Renal pelvis (tissue), 12 donors: ENCODE results near the gene SLC7A6OS. TPM values are rescaled to one million over a fixed set of nuclear protein-coding genes. Genes with fewer than 3 reads are reported as not detected.

Source experiments
- DNase-seq: peaks from one replicate; pipeline ENCODE4 v3.0.0-alpha.2; 2013
- long read RNA-seq, 16 experiments: transcript quantifications; one replicate each; lab custom pipeline, GENCODE V29; 2026
- polyA plus RNA-seq, 3 donors: library from polyadenylated mRNA; unstranded; fragments of 120-200 nt; gene quantifications; one replicate each; pipeline ENCODE4 v1.2.1, GENCODE V29; 2013; ENCODE audit not compliant: insufficient read length in 3 of 3

The SLC7A6OS gene
- polyA plus RNA-seq, result 10 to 100 TPM; 22.3 to 25.4 (median 24.7) TPM
- long read RNA-seq, donor 1, full-length matches to known transcripts, result 5 of 5 reads
- long read RNA-seq, donor 1, partial matches to known transcripts, result 0 of 5 reads
- long read RNA-seq, donor 1, other reads (novel, unspliced or antisense), result 0 of 5 reads
- long read RNA-seq, donor 2, full-length matches to known transcripts, result 3 of 3 reads
- long read RNA-seq, donor 2, partial matches to known transcripts, result 0 of 3 reads
- long read RNA-seq, donor 2, other reads (novel, unspliced or antisense), result 0 of 3 reads
- long read RNA-seq, donor 3, full-length matches to known transcripts, result 5 of 27 reads
- long read RNA-seq, donor 3, partial matches to known transcripts, result 22 of 27 reads
- long read RNA-seq, donor 3, other reads (novel, unspliced or antisense), result 0 of 27 reads
- long read RNA-seq, donor 4, full-length matches to known transcripts, result 5 of 5 reads
- long read RNA-seq, donor 4, partial matches to known transcripts, result 0 of 5 reads
- long read RNA-seq, donor 4, other reads (novel, unspliced or antisense), result 0 of 5 reads
- long read RNA-seq, donor 5, full-length matches to known transcripts, result 1 of 1 reads
- long read RNA-seq, donor 5, partial matches to known transcripts, result 0 of 1 reads
- long read RNA-seq, donor 5, other reads (novel, unspliced or antisense), result 0 of 1 reads
- long read RNA-seq, donor 6, full-length matches to known transcripts, result 4 of 4 reads
- long read RNA-seq, donor 6, partial matches to known transcripts, result 0 of 4 reads
- long read RNA-seq, donor 6, other reads (novel, unspliced or antisense), result 0 of 4 reads
- long read RNA-seq, donor 7, full-length matches to known transcripts, result 7 of 7 reads
- long read RNA-seq, donor 7, partial matches to known transcripts, result 0 of 7 reads
- long read RNA-seq, donor 7, other reads (novel, unspliced or antisense), result 0 of 7 reads
- long read RNA-seq, donor 8, full-length matches to known transcripts, result 1 of 1 reads
- long read RNA-seq, donor 8, partial matches to known transcripts, result 0 of 1 reads
- long read RNA-seq, donor 8, other reads (novel, unspliced or antisense), result 0 of 1 reads
- long read RNA-seq, donor 9, full-length matches to known transcripts, result 5 of 5 reads
- long read RNA-seq, donor 9, partial matches to known transcripts, result 0 of 5 reads
- long read RNA-seq, donor 9, other reads (novel, unspliced or antisense), result 0 of 5 reads
- long read RNA-seq, donor 10, full-length matches to known transcripts, result 1 of 6 reads
- long read RNA-seq, donor 10, partial matches to known transcripts, result 5 of 6 reads
- long read RNA-seq, donor 10, other reads (novel, unspliced or antisense), result 0 of 6 reads
- long read RNA-seq, donor 11, full-length matches to known transcripts, result 3 of 3 reads
- long read RNA-seq, donor 11, partial matches to known transcripts, result 0 of 3 reads
- long read RNA-seq, donor 11, other reads (novel, unspliced or antisense), result 0 of 3 reads
- long read RNA-seq, donor 12, full-length matches to known transcripts, result 3 of 19 reads
- long read RNA-seq, donor 12, partial matches to known transcripts, result 16 of 19 reads
- long read RNA-seq, donor 12, other reads (novel, unspliced or antisense), result 0 of 19 reads
- long read RNA-seq, donor 13, full-length matches to known transcripts, result 2 of 2 reads
- long read RNA-seq, donor 13, partial matches to known transcripts, result 0 of 2 reads
- long read RNA-seq, donor 13, other reads (novel, unspliced or antisense), result 0 of 2 reads
- long read RNA-seq, donor 14, result 0 reads
- long read RNA-seq, donor 15, result 0 reads
- long read RNA-seq, donor 16, full-length matches to known transcripts, result 4 of 4 reads
- long read RNA-seq, donor 16, partial matches to known transcripts, result 0 of 4 reads
- long read RNA-seq, donor 16, other reads (novel, unspliced or antisense), result 0 of 4 reads

GRCh38 chr16:68310774-68311511 lies at the start of gene SLC7A6OS, which contains the start of gene PRMT7:
Gene SLC7A6OS (minus strand): TSS chr16:68310946. CDS start chr16:68310926, 20 bp downstream.
Gene PRMT7 (plus strand): TSS chr16:68311019. CDS start chr16:68315980, 4,961 bp downstream.
- peak; percentile 92 for DNase-seq

DNA sequence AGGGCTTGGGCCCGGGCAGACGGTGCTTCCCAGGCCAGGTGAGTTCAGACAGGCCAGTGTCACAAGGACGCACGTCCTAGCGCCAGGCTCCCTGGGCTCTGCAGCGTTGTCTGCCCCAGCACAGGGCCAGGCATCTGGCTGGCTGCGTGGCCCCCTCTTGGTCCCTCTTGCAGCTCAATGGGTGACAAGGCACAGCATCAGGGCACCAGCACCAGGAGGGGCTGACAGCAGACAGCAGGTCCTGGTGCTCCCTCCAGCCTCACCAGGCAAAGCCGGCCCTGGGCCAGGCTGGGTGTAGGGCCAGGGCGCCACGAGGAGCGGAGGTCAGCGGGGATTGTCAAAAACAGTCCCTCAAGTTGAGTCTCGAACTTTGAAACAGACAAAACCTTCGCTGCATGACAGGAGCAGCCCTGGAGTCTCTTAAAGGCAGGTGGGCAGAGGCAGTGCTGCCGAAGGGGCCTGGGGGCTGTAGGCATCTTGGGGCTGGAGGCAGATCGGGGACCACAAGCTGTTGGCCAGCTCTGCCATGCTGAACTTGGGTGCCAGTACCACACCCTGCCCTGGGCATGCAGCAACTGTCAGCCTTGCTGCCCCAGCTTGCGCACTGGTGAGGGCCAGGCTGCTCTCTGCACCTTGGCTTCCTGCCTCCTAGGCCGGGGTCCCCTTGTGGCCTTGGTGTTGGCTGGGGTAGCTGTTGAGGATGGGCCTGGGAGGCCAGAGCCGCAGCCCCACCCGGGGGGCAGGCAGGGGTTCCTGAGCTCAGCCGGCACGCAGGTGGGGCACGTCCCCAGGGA lies 48.8 kb upstream of the SLC7A6OS start:
- DNase-seq, result no peak

GRCh38 chr16:68358951-68359350 lies 48.2 kb upstream of the SLC7A6OS start:
- DNase-seq, result no peak

- DNase-seq, result no peak
Observed at GRCh38 chr16:68357923-68358322, 47.2 kb upstream of the SLC7A6OS start.

GRCh38 chr16:68357521-68357922 lies 46.8 kb upstream of the SLC7A6OS start:
- DNase-seq, result no peak

- DNase-seq, result no peak
Observed at GRCh38 chr16:68356919-68357286, 46.2 kb upstream of the SLC7A6OS start.

- DNase-seq, result no peak
Observed at GRCh38 chr16:68356249-68356918, 45.6 kb upstream of the SLC7A6OS start.

DNA sequence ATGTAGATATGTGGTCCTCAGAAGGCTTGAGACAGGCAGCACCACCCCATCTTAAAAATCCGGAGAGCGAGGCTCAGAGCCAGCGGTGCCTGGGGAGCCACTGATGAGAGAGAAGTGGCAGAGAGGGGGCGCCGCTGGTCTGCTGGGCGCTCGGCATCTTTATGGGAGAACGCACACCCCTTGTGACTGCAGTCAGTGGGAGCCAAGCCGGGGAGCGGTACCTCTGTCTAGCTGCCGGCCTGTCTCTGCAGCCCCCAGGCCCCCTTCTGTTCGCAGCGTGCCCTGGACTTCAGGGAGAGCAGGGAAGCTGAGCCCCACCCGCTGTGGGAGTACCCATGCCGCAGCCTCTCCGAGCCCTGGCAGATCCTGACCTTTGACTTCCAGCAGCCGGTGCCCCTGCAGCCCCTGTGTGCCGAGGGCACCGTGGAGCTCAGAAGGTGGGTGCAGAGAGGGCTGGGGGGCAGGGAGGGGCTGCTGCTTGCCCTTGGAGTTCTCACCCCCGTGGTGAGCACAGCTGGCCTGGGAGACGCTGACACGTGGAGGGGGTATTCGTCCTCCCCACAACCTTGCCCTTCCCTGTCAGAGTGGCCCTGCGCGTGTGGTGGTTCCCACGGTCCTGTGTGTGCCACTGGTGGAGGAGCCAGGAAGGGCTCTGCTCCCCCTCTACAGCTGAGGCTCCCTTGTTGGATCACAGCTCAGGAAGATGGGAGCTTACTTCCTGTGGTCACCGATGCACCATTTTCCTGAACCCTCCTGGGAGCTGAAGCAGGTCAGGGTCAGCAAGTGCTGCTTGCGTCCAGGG lies 44.9 kb upstream of the SLC7A6OS start:
- DNase-seq, result no peak

DNA sequence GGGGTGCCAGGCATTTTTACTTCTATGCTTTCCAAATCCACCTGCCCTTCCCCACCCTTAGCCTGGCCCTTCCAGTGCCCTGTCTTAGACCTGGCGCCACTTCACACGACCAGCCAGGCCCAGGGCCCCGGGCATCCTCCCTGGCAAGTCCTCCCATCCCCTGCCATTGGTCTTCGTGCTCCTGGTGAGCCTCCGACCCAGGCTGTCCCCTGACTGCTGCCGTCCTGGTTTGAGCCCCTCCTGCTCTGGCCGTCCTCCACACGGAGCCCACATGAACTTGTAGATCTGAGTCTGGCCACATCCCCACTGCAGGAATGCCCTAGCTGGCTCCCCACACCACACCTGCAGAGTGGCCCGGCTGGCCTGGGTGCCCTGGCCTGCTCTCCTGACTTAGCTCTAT lies 44.1 kb upstream of the SLC7A6OS start:
- DNase-seq, result no peak

DNA sequence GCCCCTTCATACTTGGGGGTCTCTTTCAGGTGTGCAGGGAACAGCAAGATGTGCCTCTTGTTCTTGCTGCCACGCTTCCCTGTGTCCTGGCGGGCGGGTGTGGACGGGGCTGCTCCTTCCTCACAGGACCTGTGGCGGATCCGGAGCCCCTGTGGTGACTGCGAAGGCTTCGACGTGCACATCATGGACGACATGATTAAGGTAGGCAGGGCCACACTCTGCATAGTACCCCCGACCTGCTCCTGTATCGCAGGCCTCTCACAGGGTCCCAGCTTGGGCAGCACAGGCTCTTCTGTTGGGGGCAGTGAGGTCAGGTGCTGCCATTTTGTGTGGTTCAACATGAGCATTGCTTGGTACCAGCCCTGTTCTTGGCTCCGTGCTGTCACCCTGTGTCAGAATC lies 42.6 kb upstream of the SLC7A6OS start:
- no peak for DNase-seq

DNA sequence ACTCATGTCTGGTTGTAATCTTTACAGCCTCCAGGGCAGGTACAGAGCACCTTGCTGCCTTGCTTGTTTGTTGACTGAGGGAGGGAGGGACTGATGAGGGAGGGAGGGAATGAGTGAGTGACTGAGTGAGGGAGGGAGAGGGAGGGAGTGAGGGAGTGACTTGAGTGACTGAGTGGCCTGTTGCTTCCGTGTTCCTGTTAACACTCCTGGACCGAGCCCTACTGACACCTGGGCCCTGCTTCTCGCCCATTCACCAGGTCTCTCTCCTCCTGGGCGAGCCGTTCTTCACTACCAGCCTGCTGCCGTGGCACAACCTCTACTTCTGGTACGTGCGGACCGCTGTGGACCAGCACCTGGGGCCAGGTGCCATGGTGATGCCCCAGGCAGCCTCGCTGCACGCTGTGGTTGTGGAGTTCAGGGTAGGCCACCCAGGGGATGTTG lies 41.3 kb upstream of the SLC7A6OS start:
- DNase-seq, result no peak

DNA sequence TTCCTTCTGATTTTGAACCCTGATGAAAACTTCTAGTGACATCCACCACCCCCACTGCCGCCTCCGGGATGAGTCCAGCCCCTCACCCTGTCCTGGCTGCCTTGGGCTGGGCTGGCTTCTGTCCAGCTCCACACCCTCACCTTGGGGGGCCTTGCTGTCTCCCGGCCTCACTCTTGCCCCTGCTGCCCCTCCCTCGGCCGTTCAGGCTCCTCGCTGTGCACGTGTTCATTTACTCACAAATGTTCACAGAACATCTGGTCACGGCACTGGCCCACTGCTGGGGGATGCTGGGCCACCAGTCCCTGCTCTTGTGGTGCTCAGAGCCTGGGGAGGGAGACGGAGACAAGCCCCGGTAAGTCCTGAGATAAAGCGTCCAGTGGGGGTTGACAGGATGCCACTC lies 40.7 kb upstream of the SLC7A6OS start:
- DNase-seq, result no peak

- no peak for DNase-seq
Observed at GRCh38 chr16:68350813-68351350, 40.1 kb upstream of the SLC7A6OS start.

DNA sequence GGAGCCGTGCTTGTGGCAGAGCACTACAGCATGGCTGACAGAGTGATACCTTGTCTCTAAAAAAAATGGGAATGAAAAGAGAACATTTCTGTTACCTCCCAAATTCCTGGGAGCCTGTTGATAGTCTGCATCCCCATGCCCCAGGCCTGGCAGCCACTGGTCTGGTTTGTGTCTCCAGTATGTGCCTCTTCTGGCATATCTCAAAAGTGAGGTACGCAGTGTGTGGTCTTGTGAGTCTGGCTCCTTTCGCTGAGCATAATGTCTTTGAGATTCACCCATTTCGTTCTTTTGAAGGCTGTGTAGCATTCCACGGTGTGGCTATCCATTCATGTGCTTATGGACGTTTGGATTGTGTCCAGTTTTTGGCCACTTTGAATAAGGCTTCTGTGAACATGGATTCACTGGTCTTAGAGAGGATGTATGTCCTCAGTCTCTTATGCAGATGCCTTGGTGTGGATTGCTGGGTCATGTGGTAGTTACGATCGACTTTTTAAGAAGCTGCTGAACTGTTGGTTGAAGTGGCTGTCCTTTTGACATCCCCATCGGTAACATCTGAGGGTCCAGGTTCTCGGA lies 39.2 kb upstream of the SLC7A6OS start:
- no peak for DNase-seq

DNA sequence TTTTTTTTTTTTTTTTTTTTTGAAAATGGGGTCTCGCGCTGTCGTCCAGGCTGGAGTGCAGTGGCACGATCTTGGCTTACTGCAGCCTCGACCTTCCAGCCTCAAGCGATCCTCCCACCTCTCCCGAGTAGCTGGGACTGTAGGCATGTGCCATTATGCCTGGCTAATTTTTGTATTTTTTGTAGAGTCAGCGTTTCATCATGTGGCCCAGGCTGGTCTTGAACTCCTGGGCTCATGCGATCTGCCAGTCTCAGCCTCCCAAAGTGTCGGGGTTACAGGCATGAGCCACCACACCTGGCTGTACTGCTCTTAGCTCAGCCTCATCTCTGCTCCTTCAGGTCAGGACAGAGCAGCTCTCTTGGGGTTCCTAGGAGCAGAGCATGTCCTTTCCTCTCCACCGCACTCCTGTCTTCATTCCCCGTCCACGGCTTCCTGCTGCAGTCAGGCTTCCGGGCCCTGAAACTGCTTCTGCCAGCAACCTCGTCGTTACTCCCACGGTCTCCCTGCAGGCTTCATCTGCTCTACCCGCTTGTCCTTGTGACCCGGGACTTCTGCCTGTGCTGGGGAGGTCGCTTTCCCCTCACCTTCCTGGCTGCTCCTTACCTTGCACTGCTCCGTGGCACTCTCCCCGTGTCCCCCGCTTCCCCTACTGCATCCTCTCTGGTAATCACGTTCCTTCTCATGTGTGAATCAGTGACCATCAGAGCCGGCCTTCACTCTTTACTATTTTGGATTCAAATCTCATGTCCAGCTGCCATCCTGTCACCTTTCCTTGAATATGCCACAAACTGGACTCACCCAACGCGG lies 38.1 kb upstream of the SLC7A6OS start:
- no peak for DNase-seq

- DNase-seq, result no peak
Observed at GRCh38 chr16:68347605-68348004, 36.9 kb upstream of the SLC7A6OS start.
